Measurements from ENCODE around the gene LSM10. TPM values are rescaled to one million over a fixed set of nuclear protein-coding genes. Genes with fewer than 3 reads are reported as not detected.

Gene LSM10
- total RNA-seq, 1 donor from 2014 or later = 45.7 TPM

DNA sequence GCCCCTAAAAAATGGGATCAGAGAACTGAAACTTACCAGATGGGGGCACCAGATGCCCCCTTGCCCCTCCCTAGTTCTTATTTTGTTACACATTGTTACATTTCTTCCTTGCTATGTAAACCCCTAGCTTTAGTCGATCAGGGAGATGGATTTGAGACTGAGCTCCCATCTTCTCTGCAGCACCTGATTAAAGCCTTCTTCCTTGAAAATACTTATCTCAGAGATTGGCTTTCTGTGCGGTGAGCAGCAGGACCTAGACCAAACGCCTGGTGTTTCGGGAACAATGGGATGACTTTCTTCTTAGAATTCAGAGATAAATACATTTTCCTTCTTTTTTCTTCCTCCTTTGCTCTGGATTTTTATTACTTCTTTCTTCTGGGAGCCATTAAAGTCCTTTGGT lies 16.7 kb upstream of the LSM10 start:
- no peak overlapping the region for H3K4me3 Mint-ChIP-seq (ENCODE audit: unreplicated experiment)
- peaks cover 10% of the 10 kb centered on the region for H3K36me3 Mint-ChIP-seq (ENCODE audit: low read depth)
- H3K4me1 Mint-ChIP-seq (ENCODE audit: low read depth) = no peaks in the 10 kb centered on the region
- no peak overlapping the region for H3K27ac Mint-ChIP-seq (ENCODE audit: unreplicated experiment)
- TF ChIP-seq CTCF (IDR thresholded peaks at IDR 0.05) = no peak
- H3K9me3 Mint-ChIP-seq (ENCODE audit: low read depth) = no peaks in the 10 kb centered on the region
- DNase-seq (ENCODE audit: low spot score) = no peak
- no peaks in the 10 kb centered on the region for H3K27me3 Mint-ChIP-seq (ENCODE audit: low read depth)

DNA sequence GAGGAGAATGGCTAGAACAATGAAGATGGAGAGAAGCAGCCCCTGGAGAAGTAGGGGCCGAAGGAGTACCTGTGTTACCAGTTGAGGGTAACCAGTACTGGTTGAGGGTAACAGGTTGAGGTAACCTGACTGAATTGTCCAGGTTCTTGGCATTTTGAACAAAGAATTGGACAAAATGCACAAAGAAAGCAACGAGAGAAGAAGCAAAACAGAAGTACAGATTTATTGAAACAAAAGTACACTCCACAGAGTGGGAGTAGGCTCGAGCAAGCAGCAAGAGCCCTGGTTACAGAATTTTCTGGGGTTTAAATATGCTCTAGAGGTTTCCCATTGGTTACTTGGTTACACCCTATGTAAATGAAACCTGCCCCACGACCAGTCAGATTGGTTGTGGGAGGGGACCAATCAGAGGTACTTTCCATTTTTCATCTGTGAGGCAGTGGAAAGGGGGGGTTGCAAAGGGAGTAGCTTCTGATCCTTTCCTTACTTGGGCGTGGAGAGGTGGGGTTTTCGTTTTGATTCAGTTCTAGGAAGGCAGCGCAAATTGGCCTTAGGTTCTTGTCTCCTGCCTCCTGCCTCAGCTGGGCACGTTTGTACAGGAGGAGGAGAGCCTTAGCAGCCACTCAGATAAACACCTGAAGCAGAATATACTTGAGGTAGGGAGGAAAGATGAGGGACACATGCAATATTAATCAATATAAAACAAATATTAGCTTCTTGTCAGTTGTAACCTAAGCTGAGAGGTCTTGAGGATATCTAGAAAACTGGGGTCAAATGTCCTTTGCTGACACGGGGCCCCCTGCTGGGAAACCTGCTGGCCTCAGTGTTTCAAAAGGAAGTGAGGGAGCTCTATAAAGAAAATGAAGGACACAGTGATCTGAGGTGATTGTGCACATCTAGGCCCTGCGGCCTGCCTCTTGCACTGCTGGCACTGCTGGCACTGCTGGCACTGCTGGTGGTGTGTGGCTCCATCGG lies 14.3 kb upstream of the LSM10 start:
- Mint-ChIP-seq H3K27ac (ENCODE audit: unreplicated experiment) (peak overlapping the region; percentile 5), H3K4me1 (ENCODE audit: low read depth) (no peaks in the 10 kb centered on the region), H3K4me3 (ENCODE audit: unreplicated experiment) (no peak overlapping the region), H3K9me3 (ENCODE audit: low read depth) (no peaks in the 10 kb centered on the region), H3K27me3 (ENCODE audit: low read depth) (no peaks in the 10 kb centered on the region), H3K36me3 (ENCODE audit: low read depth) (peaks cover 18% of the 10 kb centered on the region)
- DNase-seq (ENCODE audit: low spot score) = no peak
- no peak for TF ChIP-seq CTCF (IDR thresholded peaks at IDR 0.05)

GRCh38 chr1:36408479-36408878 lies 10.8 kb upstream of the LSM10 start:
- Mint-ChIP-seq H3K4me1 (ENCODE audit: low read depth) (no peaks in the 10 kb centered on the region), H3K27ac (ENCODE audit: unreplicated experiment) (peak overlapping the region; percentile 1), H3K4me3 (ENCODE audit: unreplicated experiment) (no peak overlapping the region), H3K9me3 (ENCODE audit: low read depth) (no peaks in the 10 kb centered on the region), H3K36me3 (ENCODE audit: low read depth) (peaks cover 21% of the 10 kb centered on the region), H3K27me3 (ENCODE audit: low read depth) (no peaks in the 10 kb centered on the region)
- no peak for TF ChIP-seq CTCF (IDR thresholded peaks at IDR 0.05)
- DNase-seq (ENCODE audit: low spot score) = no peak

DNA sequence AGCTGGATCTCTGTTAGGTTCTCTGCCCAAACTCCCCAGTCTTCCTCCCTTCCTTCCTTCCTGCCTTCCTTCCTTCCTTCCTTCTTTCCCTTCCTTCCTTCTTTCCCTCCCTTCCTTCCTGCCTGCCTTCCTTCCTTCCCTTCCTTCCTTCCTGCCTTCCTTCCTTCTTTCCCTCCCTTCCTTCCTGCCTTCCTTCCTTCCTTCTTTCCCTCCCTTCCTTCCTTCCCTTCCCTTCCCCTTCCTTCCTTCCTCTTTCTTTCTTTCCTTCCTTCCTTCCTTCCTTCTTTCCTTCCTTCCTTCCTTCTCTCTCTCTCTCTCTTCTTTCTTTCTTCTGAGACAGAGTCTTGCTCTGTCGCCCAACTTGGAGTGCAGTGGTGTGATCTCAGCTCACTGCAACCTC lies 8.7 kb upstream of the LSM10 start:
- peaks cover 11% of the 10 kb centered on the region for H3K4me1 Mint-ChIP-seq (ENCODE audit: low read depth)
- no peak for DNase-seq (ENCODE audit: low spot score)
- H3K4me3 Mint-ChIP-seq (ENCODE audit: unreplicated experiment) = no peak overlapping the region
- no peak for TF ChIP-seq CTCF (IDR thresholded peaks at IDR 0.05)
- no peaks in the 10 kb centered on the region for H3K27me3 Mint-ChIP-seq (ENCODE audit: low read depth)
- H3K27ac Mint-ChIP-seq (ENCODE audit: unreplicated experiment) = no peak overlapping the region
- H3K36me3 Mint-ChIP-seq (ENCODE audit: low read depth) = peaks cover 19% of the 10 kb centered on the region
- no peaks in the 10 kb centered on the region for H3K9me3 Mint-ChIP-seq (ENCODE audit: low read depth)

- H3K27ac Mint-ChIP-seq (ENCODE audit: unreplicated experiment) = peak overlapping the region; percentile 45
- peak overlapping the region; percentile 95 for H3K4me3 Mint-ChIP-seq (ENCODE audit: unreplicated experiment)
- no peaks in the 10 kb centered on the region for H3K9me3 Mint-ChIP-seq (ENCODE audit: low read depth)
Measured at GRCh38 chr1:36402504-36402890, 4.8 kb upstream of the LSM10 start.

More at GRCh38 chr1:36402504-36402890, 4.8 kb upstream of the LSM10 start:
- H3K4me1 Mint-ChIP-seq (ENCODE audit: low read depth) = peaks cover 27% of the 10 kb centered on the region
- DNase-seq (ENCODE audit: low spot score) = no peak
- H3K36me3 Mint-ChIP-seq (ENCODE audit: low read depth) = peaks cover 10% of the 10 kb centered on the region
- no peaks in the 10 kb centered on the region for H3K27me3 Mint-ChIP-seq (ENCODE audit: low read depth)
- TF ChIP-seq CTCF (IDR thresholded peaks at IDR 0.05) = no peak
